ENCODE data around the gene PTMA.

DNA sequence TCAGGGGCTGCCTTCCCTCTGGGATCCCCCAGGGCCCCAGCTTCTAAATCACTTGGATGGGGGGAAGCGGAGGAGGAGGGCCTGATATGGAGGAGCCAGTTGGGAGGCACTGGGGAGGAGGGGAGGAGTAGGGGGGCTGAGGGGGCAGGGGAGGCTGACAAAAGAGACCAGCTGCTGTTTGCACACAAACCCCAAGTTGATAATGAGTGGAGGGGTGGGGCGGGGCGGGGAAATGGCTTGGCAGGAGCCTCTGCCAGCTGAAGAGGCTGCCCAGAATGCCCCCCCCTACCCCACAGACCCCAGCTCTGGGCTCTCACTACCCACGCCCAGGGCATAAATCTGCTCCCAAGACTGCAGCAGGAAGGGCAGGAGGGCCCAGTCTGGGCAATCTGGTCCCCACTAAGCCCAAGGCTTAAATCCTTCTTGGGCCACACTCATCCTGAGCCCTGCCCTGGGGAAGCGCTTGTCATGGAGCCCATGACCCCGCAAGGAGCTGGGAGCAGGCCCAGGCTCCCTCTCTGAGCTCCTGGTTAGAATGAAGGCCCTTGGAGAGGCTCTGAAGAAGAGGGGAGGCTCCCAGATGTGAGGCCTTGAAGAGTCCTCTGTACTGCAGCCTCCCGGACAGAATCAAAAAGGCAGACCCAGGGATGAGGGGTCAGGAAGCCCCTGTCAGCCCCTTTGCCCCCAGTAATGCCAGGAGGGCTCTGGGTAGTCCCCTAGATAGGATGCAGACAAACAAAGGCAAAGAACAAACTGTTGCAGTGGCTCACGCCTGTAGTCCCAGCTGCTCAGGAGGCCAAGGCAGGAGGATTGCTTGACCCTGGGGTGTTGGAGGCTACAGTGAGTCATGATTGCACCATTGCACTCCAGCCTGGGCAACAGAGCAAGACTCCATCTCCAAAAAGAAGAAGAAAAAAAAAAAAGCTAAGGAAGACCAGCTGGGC, 24.8 kb upstream of the PTMA start:
- TF ChIP-seq, protein P1, sequence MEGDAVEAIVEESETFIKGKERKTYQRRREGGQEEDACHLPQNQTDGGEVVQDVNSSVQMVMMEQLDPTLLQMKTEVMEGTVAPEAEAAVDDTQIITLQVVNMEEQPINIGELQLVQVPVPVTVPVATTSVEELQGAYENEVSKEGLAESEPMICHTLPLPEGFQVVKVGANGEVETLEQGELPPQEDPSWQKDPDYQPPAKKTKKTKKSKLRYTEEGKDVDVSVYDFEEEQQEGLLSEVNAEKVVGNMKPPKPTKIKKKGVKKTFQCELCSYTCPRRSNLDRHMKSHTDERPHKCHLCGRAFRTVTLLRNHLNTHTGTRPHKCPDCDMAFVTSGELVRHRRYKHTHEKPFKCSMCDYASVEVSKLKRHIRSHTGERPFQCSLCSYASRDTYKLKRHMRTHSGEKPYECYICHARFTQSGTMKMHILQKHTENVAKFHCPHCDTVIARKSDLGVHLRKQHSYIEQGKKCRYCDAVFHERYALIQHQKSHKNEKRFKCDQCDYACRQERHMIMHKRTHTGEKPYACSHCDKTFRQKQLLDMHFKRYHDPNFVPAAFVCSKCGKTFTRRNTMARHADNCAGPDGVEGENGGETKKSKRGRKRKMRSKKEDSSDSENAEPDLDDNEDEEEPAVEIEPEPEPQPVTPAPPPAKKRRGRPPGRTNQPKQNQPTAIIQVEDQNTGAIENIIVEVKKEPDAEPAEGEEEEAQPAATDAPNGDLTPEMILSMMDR (conservative IDR thresholded peaks at IDR 0.05; ENCODE audit: low read depth, low read length) = no peak
- TF ChIP-seq EZH2 (IDR thresholded peaks at IDR 0.05; ENCODE audit: borderline replicate concordance, low read depth, low read length, poor library complexity, severe bottlenecking) = no peak

Data from A673 (cell line).